ENCODE measurements around the gene DHDH. TPM values are rescaled to one million over a fixed set of nuclear protein-coding genes. Genes with fewer than 3 reads are reported as not detected.

DHDH gene
- polyA plus RNA-seq, 3 donors = 0.38 TPM; not detected in 2

Small RNAs within 50 kb of the gene (small RNA-seq; reads per million reads assigned to genes)
- gene AC026803.1 (ENCODE audit: insufficient read length, low read depth) = not detected

Other genes starting within 250 kb of the DHDH start
- not detected for gene FUT2, start 237.7 kb upstream of the DHDH start, polyA plus RNA-seq
- under 1 TPM in 1 of 3 donors, not detected in 2; 0.07 TPM for gene MAMSTR, start 214.0 kb upstream of the DHDH start, polyA plus RNA-seq
- gene RASIP1, start 193.1 kb upstream of the DHDH start, polyA plus RNA-seq = 1 to 10 TPM in 1 of 3 donors, not detected in 2; 1.2 TPM
- gene IZUMO1, start 186.8 kb upstream of the DHDH start, polyA plus RNA-seq = not detected
- gene FUT1, start 181.1 kb upstream of the DHDH start, polyA plus RNA-seq = under 1 TPM in 1 of 3 donors, not detected in 2; 0.03 TPM
- gene FGF21, start 178.2 kb upstream of the DHDH start, polyA plus RNA-seq = not detected
- gene BCAT2, start 122.7 kb upstream of the DHDH start, polyA plus RNA-seq = 10 to 100 TPM; 14.1 to 17.0 (median 16.0) TPM
- not detected for gene HSD17B14, start 97.2 kb upstream of the DHDH start, polyA plus RNA-seq
- gene PLEKHA4, start 65.1 kb upstream of the DHDH start, polyA plus RNA-seq = 1 to 10 TPM in 2 of 3 donors, under 1 TPM in 1; 0.69 to 1.5 (median 1.1) TPM
- gene PPP1R15A, start 61.3 kb upstream of the DHDH start, polyA plus RNA-seq = 100 to 1,000 TPM; 127 to 745 (median 169) TPM
- not detected for gene TULP2, start 35.0 kb upstream of the DHDH start, polyA plus RNA-seq
- gene NUCB1, start 33.4 kb upstream of the DHDH start, polyA plus RNA-seq = 100 to 1,000 TPM in 2 of 3 donors, 10 to 100 TPM in 1; 80.9 to 178 (median 108) TPM
- gene BAX, start 21.2 kb downstream of the DHDH start, polyA plus RNA-seq = 100 to 1,000 TPM in 1 of 3 donors, 10 to 100 TPM in 2; 69.2 to 135 (median 80.5) TPM
- over 10,000 TPM in 2 of 3 donors, 1,000 to 10,000 TPM in 1; 4,468 to 26,681 (median 23,650) TPM for gene FTL, start 31.6 kb downstream of the DHDH start, polyA plus RNA-seq
- 10 to 100 TPM; 13.3 to 26.0 (median 21.3) TPM for gene GYS1, start 59.6 kb downstream of the DHDH start, polyA plus RNA-seq
- 10 to 100 TPM; 40.1 to 44.4 (median 41.9) TPM for gene RUVBL2, start 60.2 kb downstream of the DHDH start, polyA plus RNA-seq
- gene LHB, start 83.4 kb downstream of the DHDH start, polyA plus RNA-seq = under 1 TPM in 1 of 3 donors, not detected in 2; 0.48 TPM
- not detected for gene CGB3, start 90.6 kb downstream of the DHDH start, polyA plus RNA-seq
- gene CGB2, start 98.2 kb downstream of the DHDH start, polyA plus RNA-seq = not detected
- not detected for gene CGB1, start 103.2 kb downstream of the DHDH start, polyA plus RNA-seq
- not detected for gene CGB5, start 110.1 kb downstream of the DHDH start, polyA plus RNA-seq
- gene CGB8, start 115.4 kb downstream of the DHDH start, polyA plus RNA-seq = not detected
- not detected for gene CGB7, start 124.0 kb downstream of the DHDH start, polyA plus RNA-seq
- gene NTF4, start 131.1 kb downstream of the DHDH start, polyA plus RNA-seq = not detected
- gene KCNA7, start 139.0 kb downstream of the DHDH start, polyA plus RNA-seq = not detected
- gene SNRNP70, start 151.8 kb downstream of the DHDH start, polyA plus RNA-seq = 100 to 1,000 TPM in 1 of 3 donors, 10 to 100 TPM in 2; 27.4 to 360 (median 40.4) TPM
- gene LIN7B, start 180.7 kb downstream of the DHDH start, polyA plus RNA-seq = 1 to 10 TPM; 4.1 to 9.2 (median 4.2) TPM
- gene C19orf73, start 185.4 kb downstream of the DHDH start, polyA plus RNA-seq = under 1 TPM; 0.60 to 0.76 (median 0.66) TPM
- gene PPFIA3, start 185.8 kb downstream of the DHDH start, polyA plus RNA-seq = under 1 TPM in 1 of 3 donors, not detected in 2; 0.43 TPM
- not detected for gene HRC, start 221.7 kb downstream of the DHDH start, polyA plus RNA-seq
- 1 to 10 TPM; 6.0 to 6.9 (median 6.6) TPM for gene TRPM4, start 224.1 kb downstream of the DHDH start, polyA plus RNA-seq

Measured in CD14-positive monocyte (primary cell).